DMS53 treated with DMSO at 0.1 percent for 48 hours (cell line): ENCODE data around the gene PCDHAC1.

Experiments used
- DNase-seq: peaks from one replicate; lab custom pipeline; 2025; ENCODE audit not compliant: unreplicated experiment; lab: John Stamatoyannopoulos, UW

The PCDHAC1 gene

DNA sequence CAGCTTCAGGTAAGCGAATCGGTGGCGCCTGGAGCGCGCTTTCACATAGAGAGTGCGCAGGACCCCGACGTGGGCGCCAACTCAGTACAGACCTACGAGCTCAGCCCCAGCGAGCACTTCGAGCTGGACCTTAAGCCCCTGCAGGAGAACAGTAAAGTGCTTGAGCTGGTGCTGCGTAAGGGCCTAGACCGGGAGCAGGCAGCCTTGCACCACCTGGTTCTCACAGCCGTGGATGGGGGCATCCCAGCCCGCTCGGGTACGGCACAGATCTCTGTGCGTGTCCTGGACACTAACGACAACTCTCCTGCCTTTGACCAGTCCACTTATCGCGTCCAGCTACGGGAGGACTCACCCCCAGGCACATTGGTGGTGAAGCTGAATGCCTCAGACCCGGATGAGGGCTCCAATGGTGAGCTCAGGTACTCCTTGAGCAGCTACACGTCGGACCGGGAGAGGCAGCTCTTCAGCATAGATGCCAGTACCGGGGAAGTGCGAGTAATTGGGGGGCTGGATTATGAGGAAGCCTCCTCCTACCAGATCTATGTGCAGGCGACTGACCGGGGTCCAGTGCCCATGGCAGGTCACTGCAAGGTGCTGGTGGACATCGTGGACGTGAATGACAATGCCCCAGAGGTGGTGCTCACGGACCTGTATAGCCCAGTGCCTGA is 41.3 kb downstream of the PCDHAC1 start:
- no peak for DNase-seq

DNA sequence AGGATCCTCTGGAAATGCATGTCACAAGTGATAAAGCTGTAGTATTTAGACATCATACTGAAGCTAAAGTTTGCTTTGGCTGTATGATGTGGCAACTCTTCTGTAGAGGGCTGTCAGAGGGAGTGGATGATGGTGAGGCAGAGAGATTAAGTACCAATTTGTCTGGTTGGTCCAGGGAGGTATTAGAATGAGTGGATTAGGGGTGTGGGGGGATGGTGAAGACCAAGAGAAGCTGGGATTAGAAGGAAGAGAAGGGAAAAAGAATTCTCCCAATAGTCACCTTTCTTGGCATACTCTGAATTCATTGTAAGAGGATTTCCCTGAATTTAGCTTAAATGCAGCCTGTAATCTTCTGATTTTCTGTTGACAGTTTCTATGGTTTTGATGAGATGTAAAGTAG is 43.8 kb downstream of the PCDHAC1 start:
- DNase-seq, result no peak

GRCh38 chr5:140973550-140973949 is 47.5 kb downstream of the PCDHAC1 start:
- DNase-seq, result no peak

- DNase-seq, result no peak
Measured at GRCh38 chr5:140977003-140977402, 50.9 kb downstream of the PCDHAC1 start.

DNA sequence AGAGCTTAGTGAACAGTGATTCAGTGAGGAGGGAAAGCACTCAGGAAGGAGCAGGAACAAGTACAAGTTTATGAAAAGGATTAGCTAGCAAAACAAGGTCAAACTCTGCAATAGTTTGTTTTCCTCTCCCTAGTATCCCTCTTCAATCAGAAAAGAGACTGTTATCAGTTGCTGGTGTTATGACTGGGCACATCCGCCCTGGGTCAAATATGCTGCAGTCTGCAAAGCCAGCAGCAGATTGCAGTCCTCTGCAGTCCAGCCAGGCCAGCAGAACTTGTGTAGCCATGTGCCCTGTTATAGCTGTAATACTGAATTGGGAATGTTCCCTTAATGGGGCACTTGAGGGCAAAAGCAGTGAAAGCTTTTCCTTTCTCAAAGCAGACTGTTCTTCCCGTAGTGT is 52.2 kb downstream of the PCDHAC1 start:
- DNase-seq, result no peak

- DNase-seq, result no peak
Measured at GRCh38 chr5:140978983-140979382, 52.9 kb downstream of the PCDHAC1 start.
